Fibroblast of lung (primary cell): Measurements from ENCODE around the gene TMEM40.

Source experiments
- EZH2 ChIP-seq: IDR thresholded peaks from 2 replicates; pipeline ENCODE4 v1.5.1; 2012; ENCODE audit warnings: low read length, control low read depth, mild to moderate bottlenecking; ENCODE audit errors: missing control alignments
- TF ChIP-seq, protein P1 (sequence below), 2 donors: IDR thresholded peaks in 1 of 2; conservative IDR thresholded peaks in 1 of 2; 1 replicate in 1 of 2; 2 replicates in 1 of 2; pipeline ENCODE4 v1.5.1; 2011 to 2012; ENCODE audit warnings: low read length in 2 of 2, control low read depth in 1 of 2, inconsistent platforms in 1 of 2, low read depth in 1 of 2, mild to moderate bottlenecking in 1 of 2

DNA sequence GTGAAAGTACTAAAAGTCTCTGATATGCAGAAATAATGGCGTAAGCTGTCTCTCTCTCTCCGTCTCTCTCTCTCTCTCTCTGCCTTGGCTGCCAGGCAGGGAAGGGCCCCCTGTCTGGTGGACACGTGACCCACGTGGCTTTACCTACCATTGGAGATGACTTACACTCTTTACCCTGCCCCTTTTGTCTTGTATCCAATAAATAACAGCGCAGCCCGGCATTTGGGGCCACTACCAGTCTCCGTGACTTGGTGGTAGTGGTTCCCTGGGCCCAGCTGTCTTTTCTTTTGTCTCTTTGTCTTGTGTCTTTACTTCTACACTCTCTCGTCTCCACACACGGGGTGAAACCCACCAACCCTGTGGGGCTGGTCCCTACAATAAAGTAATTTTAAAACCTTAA is 12.2 kb upstream of the TMEM40 start:
- TF ChIP-seq, protein P1, sequence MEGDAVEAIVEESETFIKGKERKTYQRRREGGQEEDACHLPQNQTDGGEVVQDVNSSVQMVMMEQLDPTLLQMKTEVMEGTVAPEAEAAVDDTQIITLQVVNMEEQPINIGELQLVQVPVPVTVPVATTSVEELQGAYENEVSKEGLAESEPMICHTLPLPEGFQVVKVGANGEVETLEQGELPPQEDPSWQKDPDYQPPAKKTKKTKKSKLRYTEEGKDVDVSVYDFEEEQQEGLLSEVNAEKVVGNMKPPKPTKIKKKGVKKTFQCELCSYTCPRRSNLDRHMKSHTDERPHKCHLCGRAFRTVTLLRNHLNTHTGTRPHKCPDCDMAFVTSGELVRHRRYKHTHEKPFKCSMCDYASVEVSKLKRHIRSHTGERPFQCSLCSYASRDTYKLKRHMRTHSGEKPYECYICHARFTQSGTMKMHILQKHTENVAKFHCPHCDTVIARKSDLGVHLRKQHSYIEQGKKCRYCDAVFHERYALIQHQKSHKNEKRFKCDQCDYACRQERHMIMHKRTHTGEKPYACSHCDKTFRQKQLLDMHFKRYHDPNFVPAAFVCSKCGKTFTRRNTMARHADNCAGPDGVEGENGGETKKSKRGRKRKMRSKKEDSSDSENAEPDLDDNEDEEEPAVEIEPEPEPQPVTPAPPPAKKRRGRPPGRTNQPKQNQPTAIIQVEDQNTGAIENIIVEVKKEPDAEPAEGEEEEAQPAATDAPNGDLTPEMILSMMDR (conservative IDR thresholded peaks at IDR 0.05 in 1 of 2, IDR thresholded peaks at IDR 0.05 in 1 of 2; ENCODE audit: low read depth in 1 of 2, low read length in 2 of 2) = no peak
- TF ChIP-seq EZH2 = no peak
